SU-DHL-6 (cell line): Measurements from ENCODE around the gene SOX6.

ENCODE experiments used
- H2AFZ ChIP-seq: fragments of 200-600 bp; sonication (generic); 2 replicates; pipeline ENCODE4 v1.6.1; 2014; ENCODE audit warnings: low read depth, mild to moderate bottlenecking, moderate library complexity, mixed read lengths, antibody characterized with exemption, low read length; ENCODE audit not compliant: severe bottlenecking
- H3F3A ChIP-seq: fragments of 200-600 bp; shearing (Covaris generic); 2 replicates; pipeline ENCODE4 v1.6.0; 2016; ENCODE audit warnings: antibody characterized with exemption, mild to moderate bottlenecking; ENCODE audit not compliant: insufficient read depth
- H3K27ac ChIP-seq: fragments of 200-600 bp; sonication (generic); 2 replicates; pipeline ENCODE4 v1.5.1; 2016; ENCODE audit warnings: low read depth, mild to moderate bottlenecking, low read length, moderate library complexity, mixed read lengths
- H3K27me3 ChIP-seq: fragments of 200-600 bp; sonication (generic), shearing (Covaris generic); 2 replicates; pipeline ENCODE4 v1.6.0; 2014; ENCODE audit warnings: mild to moderate bottlenecking, low read length
- H3K36me3 ChIP-seq: fragments of 200-600 bp; sonication (generic); 2 replicates; pipeline ENCODE4 v1.6.1; 2014; ENCODE audit warnings: mild to moderate bottlenecking, low read length, mixed read lengths
- H3K4me2 ChIP-seq: fragments of 300-600, 200-600 bp; shearing (Covaris generic), sonication (generic); 2 replicates; pipeline ENCODE4 v1.6.0; 2014; ENCODE audit warnings: low read length, low read depth, mild to moderate bottlenecking; ENCODE audit not compliant: poor library complexity, severe bottlenecking
- H3K4me3 ChIP-seq: fragments of 200-600 bp; sonication (generic); 2 replicates; pipeline ENCODE4 v1.5.1; 2014; ENCODE audit warnings: antibody characterized with exemption, low read length, mild to moderate bottlenecking, mixed read lengths; ENCODE audit not compliant: insufficient read depth, poor library complexity, severe bottlenecking
- H3K79me2 ChIP-seq: fragments of 200-600 bp; sonication (generic); 2 replicates; pipeline ENCODE4 v1.6.1; 2014; ENCODE audit warnings: mild to moderate bottlenecking, low read length, moderate library complexity; ENCODE audit not compliant: insufficient read depth
- H3K9ac ChIP-seq: fragments of 200-600 bp; sonication (generic); 2 replicates; pipeline ENCODE4 v1.7.0; 2014; ENCODE audit warnings: mild to moderate bottlenecking, low read length
- H3K9me2 ChIP-seq: fragments of 200-600 bp; sonication (generic); replicated peaks from 2 replicates; pipeline ENCODE4 v1.6.1; 2014; ENCODE audit warnings: low read length; ENCODE audit not compliant: insufficient read depth
- H3K9me3 ChIP-seq: fragments of 200-600 bp; sonication (generic); 2 replicates; pipeline ENCODE4 v1.6.1; 2014; ENCODE audit warnings: low read length, mixed read lengths; ENCODE audit not compliant: insufficient read depth
- H4K20me1 ChIP-seq: fragments of 200-600 bp; sonication (generic); 2 replicates; pipeline ENCODE4 v1.6.1; 2014; ENCODE audit warnings: low read depth, mild to moderate bottlenecking, antibody characterized with exemption, low read length, moderate library complexity, mixed read lengths
- EZH2phosphoT487 ChIP-seq: fragments of 200-600 bp; sonication (generic), shearing (Covaris generic); conservative IDR thresholded peaks from 2 replicates; pipeline ENCODE4 v1.6.1; 2018; ENCODE audit warnings: mild to moderate bottlenecking, antibody characterized with exemption, low read length, moderate library complexity, mixed read lengths
- TF ChIP-seq, protein P1 (sequence below): fragments of 200-600 bp; sonication (generic); IDR thresholded peaks from one replicate; pipeline ENCODE4 v1.5.1; 2017; ENCODE audit warnings: antibody characterized with exemption, mild to moderate bottlenecking, low read length, moderate library complexity; ENCODE audit not compliant: insufficient read depth, poor library complexity, severe bottlenecking

The SOX6 gene

GRCh38 chr11:16089481-16089880 lies 266.9 kb downstream of the SOX6 start:
- Histone ChIP-seq H4K20me1 (no peaks in the 10 kb centered on the region), H3K79me2 (no peaks in the 10 kb centered on the region), H3K4me3 (no peak overlapping the region), H3K36me3 (no peaks in the 10 kb centered on the region), H2AFZ (no peak overlapping the region), H3K9ac (no peak overlapping the region), H3K27me3 (no peaks in the 10 kb centered on the region), H3K4me2 (no peak overlapping the region), H3F3A (no peaks in the 10 kb centered on the region), H3K9me2 (no peaks in the 10 kb centered on the region), H3K9me3 (no peaks in the 10 kb centered on the region), H3K27ac (no peak overlapping the region)
- TF ChIP-seq EZH2phosphoT487: no peak
- TF ChIP-seq, protein P1, sequence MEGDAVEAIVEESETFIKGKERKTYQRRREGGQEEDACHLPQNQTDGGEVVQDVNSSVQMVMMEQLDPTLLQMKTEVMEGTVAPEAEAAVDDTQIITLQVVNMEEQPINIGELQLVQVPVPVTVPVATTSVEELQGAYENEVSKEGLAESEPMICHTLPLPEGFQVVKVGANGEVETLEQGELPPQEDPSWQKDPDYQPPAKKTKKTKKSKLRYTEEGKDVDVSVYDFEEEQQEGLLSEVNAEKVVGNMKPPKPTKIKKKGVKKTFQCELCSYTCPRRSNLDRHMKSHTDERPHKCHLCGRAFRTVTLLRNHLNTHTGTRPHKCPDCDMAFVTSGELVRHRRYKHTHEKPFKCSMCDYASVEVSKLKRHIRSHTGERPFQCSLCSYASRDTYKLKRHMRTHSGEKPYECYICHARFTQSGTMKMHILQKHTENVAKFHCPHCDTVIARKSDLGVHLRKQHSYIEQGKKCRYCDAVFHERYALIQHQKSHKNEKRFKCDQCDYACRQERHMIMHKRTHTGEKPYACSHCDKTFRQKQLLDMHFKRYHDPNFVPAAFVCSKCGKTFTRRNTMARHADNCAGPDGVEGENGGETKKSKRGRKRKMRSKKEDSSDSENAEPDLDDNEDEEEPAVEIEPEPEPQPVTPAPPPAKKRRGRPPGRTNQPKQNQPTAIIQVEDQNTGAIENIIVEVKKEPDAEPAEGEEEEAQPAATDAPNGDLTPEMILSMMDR: no peak

GRCh38 chr11:16088774-16089173 lies 267.6 kb downstream of the SOX6 start:
- Histone ChIP-seq H3F3A (no peaks in the 10 kb centered on the region), H3K4me3 (no peak overlapping the region), H3K79me2 (no peaks in the 10 kb centered on the region), H3K9me2 (0 out of 2 replicates have a peak, but pooled peaks cover 3% of the 10 kb centered on the region), H3K27me3 (no peaks in the 10 kb centered on the region), H3K36me3 (no peaks in the 10 kb centered on the region), H3K9ac (no peak overlapping the region), H3K9me3 (no peaks in the 10 kb centered on the region), H3K4me2 (no peak overlapping the region), H2AFZ (no peak overlapping the region), H4K20me1 (no peaks in the 10 kb centered on the region), H3K27ac (no peak overlapping the region)
- TF ChIP-seq, protein P1: no peak
- no peak for TF ChIP-seq EZH2phosphoT487

GRCh38 chr11:16087886-16088285 lies 268.5 kb downstream of the SOX6 start:
- 0 out of 2 replicates have a peak, but pooled peaks cover 4% of the 10 kb centered on the region for H3K9me2 ChIP-seq
- no peaks in the 10 kb centered on the region for H3K27me3 ChIP-seq
- H3K9me3 ChIP-seq: no peaks in the 10 kb centered on the region
- H3K27ac ChIP-seq: no peak overlapping the region
- no peak overlapping the region for H3K4me3 ChIP-seq
- no peaks in the 10 kb centered on the region for H3K36me3 ChIP-seq
- H3K4me2 ChIP-seq: no peak overlapping the region
- no peak overlapping the region for H2AFZ ChIP-seq
- TF ChIP-seq, protein P1: no peak
- TF ChIP-seq EZH2phosphoT487: no peak
- no peaks in the 10 kb centered on the region for H3K79me2 ChIP-seq
- no peaks in the 10 kb centered on the region for H3F3A ChIP-seq
- no peaks in the 10 kb centered on the region for H4K20me1 ChIP-seq
- H3K9ac ChIP-seq: no peak overlapping the region
